NCI-H2107 treated with DMSO at 0.1 percent for 48 hours (cell line): ENCODE data around the gene CCAR1.
"Not testable (repeated sequence)": the region's sequence is repeated elsewhere in the genome, so short reads cannot be mapped to it uniquely, and the experiment has no call there.

Experiments
- DNase-seq: peaks from one replicate; lab custom pipeline; 2025; ENCODE audit not compliant: unreplicated experiment; lab: John Stamatoyannopoulos, UW

The CCAR1 gene

DNA sequence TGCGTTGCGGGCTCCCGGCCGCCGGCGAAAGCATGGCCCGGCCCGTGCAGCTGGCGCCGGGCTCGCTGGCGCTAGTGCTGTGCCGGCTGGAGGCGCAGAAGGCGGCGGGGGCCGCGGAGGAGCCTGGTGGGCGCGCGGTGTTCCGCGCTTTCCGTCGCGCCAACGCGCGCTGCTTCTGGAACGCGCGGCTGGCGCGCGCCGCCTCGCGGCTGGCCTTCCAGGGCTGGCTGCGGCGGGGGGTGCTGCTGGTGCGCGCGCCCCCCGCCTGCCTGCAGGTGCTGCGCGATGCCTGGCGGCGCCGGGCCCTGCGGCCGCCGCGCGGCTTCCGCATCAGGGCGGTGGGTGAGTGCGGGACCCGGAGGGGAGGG, 106.5 kb downstream of the CCAR1 start:
- DNase-seq, result not testable (repeated sequence)

DNA sequence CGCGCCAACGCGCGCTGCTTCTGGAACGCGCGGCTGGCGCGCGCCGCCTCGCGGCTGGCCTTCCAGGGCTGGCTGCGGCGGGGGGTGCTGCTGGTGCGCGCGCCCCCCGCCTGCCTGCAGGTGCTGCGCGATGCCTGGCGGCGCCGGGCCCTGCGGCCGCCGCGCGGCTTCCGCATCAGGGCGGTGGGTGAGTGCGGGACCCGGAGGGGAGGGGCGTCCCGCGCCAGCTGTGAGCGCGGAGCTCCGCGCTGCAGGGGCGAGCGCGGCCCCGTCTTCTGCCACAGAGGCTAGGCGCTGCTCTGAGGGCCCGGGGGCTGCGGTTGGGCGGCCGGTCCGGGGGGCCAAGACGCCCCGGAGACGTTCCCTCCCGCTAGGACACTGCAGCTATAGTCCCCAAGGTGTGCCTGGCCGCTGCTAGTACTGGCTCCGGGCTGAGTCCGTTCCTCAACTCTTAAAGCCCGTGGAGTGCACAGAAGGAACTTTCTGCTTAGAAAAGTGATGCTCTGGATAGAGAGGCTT, 107.1 kb downstream of the CCAR1 start:
- DNase-seq, result not testable (repeated sequence)

DNA sequence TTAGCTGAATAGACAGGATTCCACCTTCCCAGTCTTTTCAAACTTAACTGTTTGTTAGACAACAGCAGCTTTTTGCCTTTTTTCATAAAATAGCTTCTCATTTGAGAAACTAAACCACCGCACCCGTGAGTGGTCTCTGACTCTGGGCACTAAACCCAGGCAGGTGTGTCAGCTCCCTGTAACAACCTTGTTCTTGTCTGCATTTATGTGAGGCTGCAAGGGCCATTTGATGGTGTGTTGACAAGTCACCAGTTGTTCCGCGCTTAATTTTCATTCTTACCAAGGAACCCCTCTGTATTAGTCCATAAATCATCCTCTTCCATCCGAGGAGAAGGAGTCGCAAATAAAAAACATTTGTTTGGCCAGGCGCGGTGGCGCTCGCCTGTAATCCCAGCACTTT, 107.8 kb downstream of the CCAR1 start:
- no peak for DNase-seq

DNA sequence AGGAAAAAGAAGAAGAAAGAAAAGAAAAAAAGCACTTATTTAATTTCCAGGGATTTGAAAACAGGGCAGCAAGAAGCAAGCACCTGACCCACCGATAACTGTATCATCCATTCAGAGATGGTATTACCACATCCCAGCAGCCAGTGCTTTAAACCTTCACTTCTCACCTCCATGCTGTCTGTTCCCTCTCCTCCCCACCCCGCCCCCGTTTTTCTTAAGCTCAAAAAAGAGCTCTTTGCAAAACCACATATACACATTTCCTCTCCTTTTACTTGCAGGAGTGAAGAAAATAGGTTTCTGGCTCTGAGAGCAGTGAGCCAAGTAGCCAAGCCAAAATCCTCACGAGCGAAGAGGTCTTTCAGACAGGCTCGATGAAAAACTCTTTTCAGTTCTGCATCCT, 108.5 kb downstream of the CCAR1 start:
- no peak for DNase-seq

DNA sequence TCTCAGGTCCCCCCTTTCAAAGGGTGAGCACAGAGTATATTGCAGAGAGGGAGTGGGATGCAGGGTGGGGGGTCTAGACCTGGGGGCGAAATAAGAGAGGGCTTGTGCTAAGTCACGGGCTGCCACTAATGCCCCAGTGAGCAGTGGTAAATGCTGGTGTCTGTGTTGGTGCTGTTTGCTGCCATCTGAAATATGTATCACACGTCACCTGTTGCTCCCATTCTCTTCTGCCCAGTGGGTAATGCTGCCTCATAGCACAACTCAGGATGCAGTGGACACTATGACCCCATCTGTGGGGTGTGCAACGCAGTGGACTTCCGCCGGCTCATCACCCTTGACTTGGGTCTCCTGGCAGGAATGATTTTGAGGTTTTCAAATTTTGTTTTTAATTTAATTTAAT, 108.9 kb downstream of the CCAR1 start:
- DNase-seq, result no peak

DNA sequence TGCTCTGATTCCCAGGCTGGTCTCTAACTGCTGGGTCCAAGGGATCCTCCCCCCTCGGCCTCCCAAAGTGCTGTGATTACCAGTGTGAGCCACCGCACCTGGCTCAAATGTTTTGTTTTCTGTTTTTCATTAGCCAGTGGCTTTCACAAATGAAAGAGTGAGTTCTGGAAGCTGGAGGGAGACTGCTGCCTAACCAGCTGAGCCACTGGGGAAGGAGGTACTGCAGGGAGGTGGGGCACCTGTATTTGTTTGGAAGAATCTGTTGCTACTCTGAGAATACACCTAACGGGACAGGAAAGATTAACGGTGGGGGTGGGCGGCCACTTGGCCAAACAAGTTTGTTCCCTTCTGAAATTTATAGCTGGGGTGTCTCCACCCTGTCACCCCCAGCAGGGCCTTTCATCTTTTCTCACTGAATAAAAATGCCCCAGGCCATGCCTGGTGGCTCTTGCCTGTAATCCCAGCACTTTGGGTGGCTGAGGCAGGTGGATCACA, 111.0 kb downstream of the CCAR1 start:
- no peak for DNase-seq

DNA sequence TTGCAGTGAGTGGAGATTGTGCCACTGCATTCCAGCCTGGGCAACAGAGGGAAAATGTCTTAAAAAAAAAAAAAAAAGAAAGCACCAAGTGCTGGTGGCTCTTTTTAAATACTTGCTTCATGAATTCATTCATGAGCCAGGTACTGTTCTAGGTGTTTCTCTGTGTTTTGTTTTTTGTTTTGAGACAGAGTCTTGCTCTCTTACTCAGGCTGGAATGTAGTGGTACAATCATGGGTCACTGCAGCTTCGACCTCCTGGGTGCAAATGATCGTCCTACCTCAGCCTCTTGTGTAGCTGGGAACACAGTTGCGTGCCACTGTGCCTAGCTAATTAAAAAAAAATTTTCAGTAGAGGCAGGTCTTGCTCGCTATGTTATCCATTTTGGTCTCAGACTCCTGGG, 111.6 kb downstream of the CCAR1 start:
- no peak for DNase-seq

DNA sequence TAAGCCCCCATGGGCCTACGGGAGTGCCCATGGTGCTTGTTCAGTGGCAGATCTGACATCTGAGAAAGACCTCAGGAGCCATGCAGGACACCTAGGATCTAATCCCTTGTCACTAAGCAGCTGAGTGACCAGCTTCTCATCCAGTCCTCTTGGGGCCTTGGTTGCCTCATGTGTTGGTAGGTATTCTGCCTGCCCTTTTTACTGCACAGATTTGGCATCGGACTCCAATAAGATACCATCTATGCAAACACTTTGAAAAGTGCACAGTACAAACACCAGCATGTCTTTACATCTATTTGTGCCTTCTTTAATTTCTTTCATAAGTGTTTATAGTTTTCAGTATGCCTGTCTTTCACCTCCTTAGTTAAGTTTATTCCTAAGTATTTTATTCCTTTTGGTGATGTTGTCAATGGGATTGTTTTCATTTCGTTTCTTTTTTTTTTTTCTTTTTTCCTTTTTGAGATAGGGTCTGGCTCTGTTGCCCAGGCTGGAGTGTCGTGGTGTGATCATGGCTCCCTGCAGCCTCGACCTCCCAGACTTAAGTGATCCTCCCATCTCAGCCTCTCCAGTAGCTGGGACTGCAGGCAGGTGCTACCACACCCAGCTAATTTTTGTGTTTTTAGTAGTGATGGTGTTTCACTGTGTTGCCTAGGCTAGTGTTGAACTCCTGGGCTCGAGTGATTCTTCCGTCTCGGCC, 116.7 kb downstream of the CCAR1 start:
- DNase-seq, result no peak

DNA sequence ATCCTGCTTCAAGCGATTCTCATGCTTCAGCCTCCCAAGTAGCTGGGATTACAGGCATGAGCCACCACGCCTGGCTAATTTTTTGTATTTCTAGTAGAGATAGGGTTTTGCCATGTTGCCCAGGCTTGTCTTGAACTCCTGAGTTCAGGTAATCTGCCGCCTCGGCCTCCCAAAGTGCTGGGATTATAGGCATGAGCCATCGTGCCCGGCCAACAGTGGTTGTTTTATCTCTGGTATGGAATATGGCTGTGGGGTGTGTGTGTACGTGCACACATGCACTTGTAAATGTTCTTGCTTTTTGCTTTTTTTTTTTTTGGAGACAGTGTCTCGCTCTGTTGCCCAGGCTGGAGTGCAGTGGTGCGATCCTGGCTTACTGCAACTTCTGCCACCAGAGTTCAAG, 119.6 kb downstream of the CCAR1 start:
- DNase-seq, result not testable (repeated sequence)
